IMR-90 (cell line): ENCODE measurements around the gene XPR1. TPM values are rescaled to one million over a fixed set of nuclear protein-coding genes. Genes with fewer than 3 reads are reported as not detected.

Experiments
- ATAC-seq: fragments of 200-7000 bp; cut with Tn5 transposase; 2 replicates; pipeline ENCODE4 v1.9.1; 2020; ENCODE audit warnings: low read depth, mild to moderate bottlenecking, moderate library complexity
- BruUV-seq: library from RNA; stranded (reverse); fragments of 400-500 nt; replicated peaks from 2 replicates; lab custom pipeline; 2021; lab: Mats Ljungman, UMichigan
- CTCF ChIA-PET: fragments of 300-600 bp; formaldehyde crosslinking; extraction: SDS; loops from one replicate; lab custom pipeline; 2021; ENCODE audit warnings: antibody characterized with exemption; lab: Yijun Ruan, JAX
- POLR2A ChIA-PET: fragments of 300-600 bp; sonication (Branson Sonifier 250); formaldehyde crosslinking; loops from one replicate; lab custom pipeline; 2022; ENCODE audit warnings: antibody characterized with exemption; ENCODE audit not compliant: unreplicated experiment; lab: Charles Lee
- DNase-seq: peaks from one replicate; pipeline ENCODE4 v3.0.0; 2013
- H2AFZ ChIP-seq: replicated peaks from 2 replicates; pipeline ENCODE3; 2013; ENCODE audit warnings: low read length, mild to moderate bottlenecking; ENCODE audit not compliant: poor library complexity
- H2AK5ac ChIP-seq: 2 replicates; pipeline ENCODE4 v1.6.1; 2013; ENCODE audit warnings: low read depth, low read length, inconsistent platforms
- H2AK9ac ChIP-seq: replicated peaks from 2 replicates; pipeline ENCODE3; 2013; ENCODE audit warnings: mild to moderate bottlenecking, low read depth, low read length, moderate library complexity; ENCODE audit not compliant: poor library complexity
- H2BK120ac ChIP-seq: 2 replicates; pipeline ENCODE4 v1.6.1; 2013; ENCODE audit warnings: low read depth, low read length, inconsistent platforms
- H2BK15ac ChIP-seq: 3 replicates; pipeline ENCODE4 v1.6.1; 2013; ENCODE audit warnings: low read depth, low read length, inconsistent platforms
- H2BK20ac ChIP-seq: 2 replicates; pipeline ENCODE4 v1.6.1; 2013; ENCODE audit warnings: low read depth, mild to moderate bottlenecking, inconsistent platforms, low read length, moderate library complexity
- H2BK5ac ChIP-seq: 2 replicates; pipeline ENCODE4 v1.6.1; 2013; ENCODE audit warnings: mild to moderate bottlenecking, low read depth, low read length, inconsistent platforms; ENCODE audit not compliant: poor library complexity, severe bottlenecking
- H3K14ac ChIP-seq: replicated peaks from 2 replicates; pipeline ENCODE4 v1.6.1; 2013; ENCODE audit warnings: low read depth, low read length, inconsistent platforms
- H3K18ac ChIP-seq: 2 replicates; pipeline ENCODE4 v1.6.1; 2013; ENCODE audit warnings: low read depth, low read length, control low read depth
- H3K23ac ChIP-seq: 2 replicates; pipeline ENCODE4 v1.6.1; 2013; ENCODE audit warnings: low read depth, low read length, inconsistent platforms
- H3K27ac ChIP-seq: 2 replicates; pipeline ENCODE4 v1.5.1; 2013; ENCODE audit warnings: mild to moderate bottlenecking, control low read depth, low read length; ENCODE audit not compliant: insufficient read depth
- H3K27me3 ChIP-seq: 2 replicates; pipeline ENCODE4 v1.6.1; 2013; ENCODE audit warnings: low read length; ENCODE audit not compliant: control insufficient read depth, insufficient read depth
- H3K36me3 ChIP-seq: 2 replicates; pipeline ENCODE4 v1.6.1; 2013; ENCODE audit warnings: low read length, mixed read lengths; ENCODE audit not compliant: control insufficient read depth, insufficient read depth
- H3K4ac ChIP-seq: 2 replicates; pipeline ENCODE4 v1.6.1; 2013; ENCODE audit warnings: low read depth, low read length, inconsistent platforms
- H3K4me1 ChIP-seq: 2 replicates; pipeline ENCODE4 v1.6.1; 2013; ENCODE audit warnings: low read length, mixed read lengths; ENCODE audit not compliant: control insufficient read depth, insufficient read depth
- H3K4me2 ChIP-seq: 2 replicates; pipeline ENCODE4 v1.6.1; 2013; ENCODE audit warnings: low read depth, mild to moderate bottlenecking, control low read depth, low read length, moderate library complexity
- H3K4me3 ChIP-seq: 2 replicates; pipeline ENCODE4 v1.5.1; 2013; ENCODE audit warnings: low read depth, mild to moderate bottlenecking, control low read depth, low read length, moderate library complexity; ENCODE audit not compliant: insufficient read depth
- H3K56ac ChIP-seq: 2 replicates; pipeline ENCODE4 v1.6.1; 2013; ENCODE audit warnings: low read length, inconsistent platforms; ENCODE audit not compliant: insufficient read depth; ENCODE audit errors: extremely low read depth
- H3K79me1 ChIP-seq, 2 experiments: 2 replicates each; pipeline ENCODE4 v1.6.1; 2013; ENCODE audit warnings: low read length in 2 of 2, inconsistent platforms in 1 of 2, low read depth in 1 of 2
- H3K9ac ChIP-seq: 2 replicates; pipeline ENCODE4 v1.6.1; 2013; ENCODE audit warnings: low read depth, low read length, control low read depth
- H3K9me1 ChIP-seq: 2 replicates; pipeline ENCODE4 v1.6.1; 2013; ENCODE audit warnings: low read length, inconsistent platforms; ENCODE audit not compliant: insufficient read depth
- H3K9me3 ChIP-seq: 2 replicates; pipeline ENCODE4 v1.6.1; 2013; ENCODE audit warnings: low read length; ENCODE audit not compliant: control insufficient read depth, insufficient read depth
- H4K20me1 ChIP-seq: 2 replicates; pipeline ENCODE4 v1.6.1; 2013; ENCODE audit warnings: low read length, inconsistent platforms; ENCODE audit not compliant: insufficient read depth
- H4K5ac ChIP-seq: 2 replicates; pipeline ENCODE4 v1.6.1; 2013; ENCODE audit warnings: mild to moderate bottlenecking, low read depth, low read length, control low read depth
- H4K8ac ChIP-seq, 2 experiments: 2 replicates each; pipeline ENCODE4 v1.6.1; 2013; ENCODE audit warnings: low read depth in 2 of 2, low read length in 2 of 2, control low read depth in 1 of 2, inconsistent platforms in 1 of 2
- H4K91ac ChIP-seq: 2 replicates; pipeline ENCODE4 v1.6.1; 2013; ENCODE audit warnings: low read depth, low read length, inconsistent platforms; ENCODE audit not compliant: insufficient read depth
- BHLHE40 ChIP-seq: fragments of 150-350 bp; IDR thresholded peaks from 2 replicates; pipeline ENCODE4 v1.6.1; 2016; ENCODE audit warnings: mild to moderate bottlenecking, low read depth, low read length
- CEBPB ChIP-seq: IDR thresholded peaks from 2 replicates; pipeline ENCODE4 v1.6.1; 2012; ENCODE audit warnings: low read depth, low read length, improper control_type of control experiment
- CHD1 ChIP-seq: IDR thresholded peaks from 2 replicates; pipeline ENCODE4 v1.6.1; 2012; ENCODE audit warnings: low read depth, low read length, improper control_type of control experiment
- CTCF ChIP-seq: conservative IDR thresholded peaks from 2 replicates; pipeline ENCODE4 v1.5.1; 2012; ENCODE audit warnings: mild to moderate bottlenecking, low read depth, low read length, improper control_type of control experiment
- ELK1 ChIP-seq: fragments of 150-350 bp; IDR thresholded peaks from 2 replicates; pipeline ENCODE4 v1.6.1; 2016; ENCODE audit warnings: low read depth, mild to moderate bottlenecking, low read length, moderate library complexity, borderline replicate concordance
- FOS ChIP-seq: fragments of 150-350 bp; IDR thresholded peaks from 2 replicates; pipeline ENCODE4 v1.6.1; 2016; ENCODE audit warnings: low read depth, low read length
- MAFK ChIP-seq: IDR thresholded peaks from 2 replicates; pipeline ENCODE4 v1.6.1; 2012; ENCODE audit warnings: low read depth, low read length, improper control_type of control experiment
- MAZ ChIP-seq: IDR thresholded peaks from 2 replicates; pipeline ENCODE4 v1.6.1; 2012; ENCODE audit warnings: low read depth, mild to moderate bottlenecking, low read length, improper control_type of control experiment, moderate library complexity, borderline replicate concordance
- MXI1 ChIP-seq: IDR thresholded peaks from 2 replicates; pipeline ENCODE4 v1.6.1; 2012; ENCODE audit warnings: low read depth, mild to moderate bottlenecking, low read length, moderate library complexity, borderline replicate concordance
- NFE2L2 ChIP-seq: fragments of 150-350 bp; IDR thresholded peaks from 2 replicates; pipeline ENCODE4 v1.6.1; 2016; ENCODE audit warnings: low read depth, mild to moderate bottlenecking, low read length
- POLR2A ChIP-seq: IDR thresholded peaks from 2 replicates; pipeline ENCODE4 v1.6.1; 2012; ENCODE audit warnings: mild to moderate bottlenecking, low read depth, low read length
- RAD21 ChIP-seq: IDR thresholded peaks from 2 replicates; pipeline ENCODE4 v1.6.1; 2012; ENCODE audit warnings: low read length, improper control_type of control experiment
- RCOR1 ChIP-seq: IDR thresholded peaks from 2 replicates; pipeline ENCODE4 v1.6.1; 2012; ENCODE audit warnings: mild to moderate bottlenecking, low read length, improper control_type of control experiment; ENCODE audit not compliant: insufficient replicate concordance
- RFX5 ChIP-seq: IDR thresholded peaks from 2 replicates; pipeline ENCODE4 v1.8.0; 2012; ENCODE audit warnings: low read depth, mild to moderate bottlenecking, low read length, moderate library complexity
- SMC3 ChIP-seq: fragments of 150-350 bp; IDR thresholded peaks from 2 replicates; pipeline ENCODE4 v1.6.1; 2016; ENCODE audit warnings: low read depth, mild to moderate bottlenecking, antibody characterized with exemption, low read length, moderate library complexity
- USF2 ChIP-seq: fragments of 150-350 bp; IDR thresholded peaks from 2 replicates; pipeline ENCODE4 v1.6.1; 2017; ENCODE audit warnings: mild to moderate bottlenecking, antibody characterized with exemption, low read length, low read depth
- WGBS, 2 experiments: methylation state at CpG; one replicate each; pipeline versions ENCODE4 v1.1.5 to v1.1.7; 2013; ENCODE audit warnings: missing lambda C conversion rate in 2 of 2; ENCODE audit not compliant: insufficient read length in 1 of 2; ENCODE audit errors: extremely low coverage in 2 of 2; 5-methylcytosine and 5-hydroxymethylcytosine counted together
- dilution Hi-C: fragments of 300-500 bp; cut with HindIII; formaldehyde crosslinking; loops from one replicate; pipeline ENCODE4 v1.14.3; 2018; ENCODE audit warnings: low sequenced_read_pairs; ENCODE audit not compliant: unreplicated experiment
- in situ Hi-C: fragments of 300-500 bp; cut with MboI; formaldehyde crosslinking; loops from 3 replicates; pipeline ENCODE4 v1.14.3; 2019; ENCODE audit warnings: low sequenced_read_pairs, inconsistent platforms, mixed read lengths
- intact Hi-C: fragments of 100-400 bp; cut with micrococcal nuclease; formaldehyde crosslinking; loops from 2 replicates; pipeline ENCODE4 v1.10.0; 2022
- polyA plus RNA-seq, 3 experiments: library from polyadenylated mRNA; depleted of rRNA; stranded (reverse); fragments of >200 nt; gene quantifications; 2 replicates each; pipeline ENCODE4 v1.2.3, GENCODE V29; 2012; ENCODE audit warnings: low replicate concordance in 1 of 3
- total RNA-seq: library from RNA; depleted of rRNA; stranded (reverse); fragments of >200 nt; gene quantifications from 2 replicates; pipeline ENCODE4 v1.2.3, GENCODE V29; 2012

XPR1 gene
- total and polyA plus RNA-seq, 2 of the 4 experiments (the other 2 are of a cell fraction) = 11.8 to 25.1 TPM

GRCh38 chr1:180590889-180591288 lies 40.9 kb upstream of the XPR1 start:
- no peak for ATAC-seq
- Histone ChIP-seq H3K9me3 (no peaks in the 10 kb centered on the region), H3K4me3 (no peak overlapping the region), H2AK9ac (no peak overlapping the region), H4K91ac (no peak overlapping the region), H2BK5ac (no peak overlapping the region), H3K23ac (no peak overlapping the region), H4K5ac (no peak overlapping the region), H3K14ac (no peak overlapping the region), H3K56ac (no peak overlapping the region), H2BK120ac (no peak overlapping the region), H3K36me3 (no peaks in the 10 kb centered on the region), H3K79me1 (no peaks in the 10 kb centered on the region), H2BK15ac (no peak overlapping the region), H3K18ac (no peak overlapping the region), H3K27me3 (no peaks in the 10 kb centered on the region), H3K4me1 (peaks cover 7% of the 10 kb centered on the region), H3K9ac (no peak overlapping the region), H3K4me2 (no peak overlapping the region), H2AFZ (no peak overlapping the region), H4K20me1 (no peaks in the 10 kb centered on the region), H3K4ac (no peak overlapping the region), H2AK5ac (no peak overlapping the region), H3K27ac (no peak overlapping the region), H4K8ac (no peak overlapping the region), H3K9me1 (0 out of 2 replicates have a peak, but pooled peaks cover 7% of the 10 kb centered on the region), H2BK20ac (no peak overlapping the region)
- WGBS, 2 experiments = no CpG with 5 or more reads among the region's 2 CpGs
- no peak for TF ChIP-seq RFX5
- no peak for TF ChIP-seq FOS
- TF ChIP-seq ELK1 = no peak
- TF ChIP-seq RAD21 = no peak
- no peak for TF ChIP-seq CTCF
- TF ChIP-seq POLR2A = no peak
- TF ChIP-seq MAFK = no peak
- no peak for TF ChIP-seq CEBPB
- TF ChIP-seq SMC3 = no peak
- no peak for TF ChIP-seq MXI1
- TF ChIP-seq USF2 = no peak
- no peak for TF ChIP-seq RCOR1
- TF ChIP-seq MAZ = no peak
- TF ChIP-seq BHLHE40 = no peak
- no peak for TF ChIP-seq CHD1
- TF ChIP-seq NFE2L2 = no peak
- BruUV-seq = no TSS peak
- CTCF ChIA-PET = no interaction called here
- dilution Hi-C loops = no loop called here
- in situ Hi-C loops = no loop called here
- no peak for DNase-seq
- intact Hi-C loops = loop anchor here (5.0 kb wide), 1 partner anchor 379 kb away; no protein-coding TSS in a partner anchor
- POLR2A ChIA-PET = no interaction called here
